Measurements from ENCODE around the gene SAFB. TPM values are rescaled to one million over a fixed set of nuclear protein-coding genes. Genes with fewer than 3 reads are reported as not detected.

SAFB gene
- total and polyA plus RNA-seq, 2 of the 13 experiments (the other 11 are each of a cell fraction or from before 2014, with no cell fraction given) = 21.0 to 28.4 TPM

- no peak overlapping the region for H3K27ac ChIP-seq (ENCODE audit: extremely low read length, insufficient read depth, low read length)
- H3K9me3 ChIP-seq (ENCODE audit: low read length) = no peaks in the 10 kb centered on the region
- intact Hi-C loops (cut with micrococcal nuclease; ENCODE audit: unreplicated experiment) = no loop called here
- DNase-seq (ENCODE audit: low spot score) = no peak
- H2AFZ ChIP-seq (ENCODE audit: low read length) = no peak overlapping the region
- H3K79me2 ChIP-seq (ENCODE audit: insufficient read depth, low read length) = peaks cover 47% of the 10 kb centered on the region
- no TSS peak for BruUV-seq (replicated peaks)
- no peaks in the 10 kb centered on the region; a peak in 1 of 5 replicates for H3K27me3 ChIP-seq (ENCODE audit: control insufficient read depth in 1 of 2, insufficient read depth in 2 of 2, low read length in 2 of 2)
- no peak for FAIRE-seq
- H3K36me3 ChIP-seq (replicated peaks in 1 of 2; ENCODE audit: control insufficient read depth in 1 of 2, insufficient read depth in 2 of 2, low read length in 2 of 2) = peaks cover 29 to 64% of the 10 kb centered on the region in 2 experiments
- in situ Hi-C loops (cut with HindIII; ENCODE audit: extremely low pct_ligation_motif_present, low pct_unique_long_range_greater_than_20kb) = no loop called here
- ATAC-seq = no peak
- H3K4me3 ChIP-seq (replicated peaks in 1 of 3; ENCODE audit: insufficient read depth in 1 of 3, low read depth in 2 of 3, low read length in 3 of 3) = no peak overlapping the region
- ChIA-PET POLR2A (interaction anchor here (1.5 to 3.4 kb wide), 2 partner anchors 23 to 25 kb away, joined by 7 to 13 read pairs; partner anchors contain the start of gene RPL36), CTCF (ENCODE audit: low intra/inter-chr PET ratio, low total read pairs) (no interaction called here)
- WGBS (ENCODE audit: low lambda C conversion rate) = 97% methylated on average over 10 of the region's 10 CpGs
- no peak overlapping the region for H3K9ac ChIP-seq (ENCODE audit: insufficient read depth, low read depth, low read length)
- no peak for TF ChIP-seq ZNF30 (CRISPR knock-in tag; IDR thresholded peaks at IDR 0.05)
- TF ChIP-seq ZBTB43 (CRISPR knock-in tag; conservative IDR thresholded peaks at IDR 0.05) = no peak
- TF ChIP-seq ZNF549 (CRISPR knock-in tag; IDR thresholded peaks at IDR 0.05) = no peak
- TF ChIP-seq E2F2 (CRISPR knock-in tag; IDR thresholded peaks at IDR 0.05; ENCODE audit: borderline replicate concordance) = no peak
- TF ChIP-seq PRMT3 (CRISPR knock-in tag; IDR thresholded peaks at IDR 0.05; ENCODE audit: borderline replicate concordance, low read depth) = no peak
- TF ChIP-seq CBX2 (IDR thresholded peaks at IDR 0.05; ENCODE audit: low read depth, low read length) = no peak
- no peak for TF ChIP-seq CBX2 (CRISPR knock-in tag; IDR thresholded peaks at IDR 0.05; ENCODE audit: low read depth)
- no peak for TF ChIP-seq DBP (CRISPR knock-in tag; IDR thresholded peaks at IDR 0.05; ENCODE audit: not compliant biosample characterization)
- no peak for TF ChIP-seq PHB2 (IDR thresholded peaks at IDR 0.05; ENCODE audit: partially characterized antibody)
- peaks cover 38% of the 10 kb centered on the region for H3K4me1 ChIP-seq (ENCODE audit: insufficient read depth, low read length)
- H4K20me1 ChIP-seq (ENCODE audit: insufficient read depth, low read length) = peaks cover 24% of the 10 kb centered on the region
- H3K4me2 ChIP-seq (ENCODE audit: low read depth, low read length) = no peak overlapping the region
Observed at GRCh38 chr19:5714816-5715215, 91.9 kb downstream of the SAFB start.
